Measurements from ENCODE around the gene MROH2A.

Gene MROH2A

DNA sequence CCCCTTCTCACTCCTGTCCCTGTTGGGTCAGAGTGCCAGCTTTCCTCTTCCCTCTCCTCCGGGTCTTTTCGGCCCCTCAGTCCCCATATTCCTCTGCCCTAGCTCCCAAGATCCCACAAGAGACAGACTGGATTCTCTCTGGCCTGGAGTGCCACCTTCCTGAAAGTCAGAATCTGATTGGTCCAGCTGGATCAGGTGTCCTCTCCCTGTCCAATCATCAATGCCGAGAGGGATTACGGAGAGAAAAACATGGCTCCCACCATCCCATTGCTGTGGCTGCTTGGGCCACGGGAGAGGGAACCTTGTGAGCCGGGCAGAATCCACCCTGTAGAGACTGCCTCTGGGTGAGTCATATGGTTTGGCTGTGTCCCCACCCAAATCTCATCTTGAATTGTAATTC is 2.7 kb upstream of the MROH2A start:
- H3K9ac ChIP-seq, result no peak overlapping the region
- no peaks in the 10 kb centered on the region for H3K4me1 ChIP-seq
- H3K27ac ChIP-seq, result no peak overlapping the region
- no peaks in the 10 kb centered on the region for H3K36me3 ChIP-seq (ENCODE audit: control insufficient read depth, insufficient read depth, low read length)
- TF ChIP-seq CTCF (IDR thresholded peaks at IDR 0.05), result no peak
- no peaks in the 10 kb centered on the region for H3K27me3 ChIP-seq (ENCODE audit: control insufficient read depth, insufficient read depth, low read length)
- H3K79me2 ChIP-seq, result no peaks in the 10 kb centered on the region
- H3K4me2 ChIP-seq (ENCODE audit: low read length), result no peak overlapping the region
- no peaks in the 10 kb centered on the region for H3K9me3 ChIP-seq (ENCODE audit: control insufficient read depth, low read length)
- no peak overlapping the region for H2AFZ ChIP-seq
- H3K4me3 ChIP-seq (ENCODE audit: low read depth, low read length), result no peak overlapping the region

GRCh38 chr2:233779722-233780121 is 1.6 kb downstream of the MROH2A start:
- Histone ChIP-seq H3K4me1 (no peaks in the 10 kb centered on the region), H3K36me3 (ENCODE audit: control insufficient read depth, insufficient read depth, low read length) (no peaks in the 10 kb centered on the region), H2AFZ (no peak overlapping the region), H3K9ac (no peak overlapping the region), H3K4me3 (ENCODE audit: low read depth, low read length) (no peak overlapping the region), H3K9me3 (ENCODE audit: control insufficient read depth, low read length) (no peaks in the 10 kb centered on the region), H3K27me3 (ENCODE audit: control insufficient read depth, insufficient read depth, low read length) (no peaks in the 10 kb centered on the region), H3K4me2 (ENCODE audit: low read length) (no peak overlapping the region), H3K27ac (no peak overlapping the region), H3K79me2 (no peaks in the 10 kb centered on the region)
- no peak for TF ChIP-seq CTCF (IDR thresholded peaks at IDR 0.05)

DNA sequence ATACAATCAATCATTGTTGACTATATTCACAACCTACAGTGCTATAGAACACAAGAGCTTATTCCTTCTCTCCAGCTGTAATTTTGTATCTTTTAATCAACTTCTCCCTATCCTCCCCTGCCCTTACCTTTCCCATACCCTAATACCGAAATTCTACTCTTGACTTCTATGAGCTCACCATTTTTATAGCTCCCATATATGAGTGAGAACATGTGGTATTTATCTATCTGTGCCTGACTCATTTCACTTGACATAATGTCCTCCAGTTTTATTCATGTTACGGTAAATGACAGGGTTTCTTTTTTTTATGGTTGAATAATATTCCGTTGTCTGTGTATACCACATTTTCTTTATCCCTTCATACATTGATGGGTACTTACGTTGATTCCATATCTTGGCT is 2.6 kb downstream of the MROH2A start:
- TF ChIP-seq CTCF (IDR thresholded peaks at IDR 0.05), result no peak
- H3K79me2 ChIP-seq, result no peaks in the 10 kb centered on the region

DNA sequence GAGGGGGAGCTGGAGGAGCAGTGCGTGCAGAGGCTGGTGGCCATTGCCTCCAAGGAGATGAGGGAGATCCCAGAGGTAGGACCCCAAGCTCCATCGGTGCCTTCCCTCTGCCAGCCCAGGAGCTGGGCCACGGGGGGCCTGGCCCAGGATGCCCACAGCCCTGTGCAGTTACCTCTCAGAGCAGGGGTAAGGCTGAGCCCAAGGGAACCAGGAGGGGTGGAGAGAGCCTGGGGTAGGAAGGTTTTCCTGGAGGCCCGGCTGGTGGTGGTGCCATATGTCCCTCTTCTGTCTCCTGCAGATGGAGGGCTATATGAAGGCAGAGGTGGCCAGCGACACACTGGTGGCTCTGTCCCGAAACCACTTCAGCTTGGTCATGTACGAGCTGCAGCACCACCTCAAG is 11.4 kb downstream of the MROH2A start:
- Histone ChIP-seq H3K9me3 (ENCODE audit: control insufficient read depth, low read length) (no peaks in the 10 kb centered on the region), H3K9ac (no peak overlapping the region), H3K4me1 (no peaks in the 10 kb centered on the region), H3K4me2 (ENCODE audit: low read length) (no peak overlapping the region), H3K79me2 (no peaks in the 10 kb centered on the region), H3K4me3 (ENCODE audit: low read depth, low read length) (no peak overlapping the region), H3K27me3 (ENCODE audit: control insufficient read depth, insufficient read depth, low read length) (no peaks in the 10 kb centered on the region), H3K36me3 (ENCODE audit: control insufficient read depth, insufficient read depth, low read length) (no peaks in the 10 kb centered on the region), H2AFZ (no peak overlapping the region), H3K27ac (no peak overlapping the region)
- no peak for TF ChIP-seq CTCF (IDR thresholded peaks at IDR 0.05)

More for the DNA sequence above, 2.6 kb downstream of the MROH2A start:
- Histone ChIP-seq H3K9me3 (ENCODE audit: control insufficient read depth, low read length) (no peaks in the 10 kb centered on the region), H3K27me3 (ENCODE audit: control insufficient read depth, insufficient read depth, low read length) (no peaks in the 10 kb centered on the region), H3K4me2 (ENCODE audit: low read length) (no peak overlapping the region), H3K27ac (no peak overlapping the region), H2AFZ (no peak overlapping the region), H3K4me1 (no peaks in the 10 kb centered on the region), H3K9ac (no peak overlapping the region), H3K36me3 (ENCODE audit: control insufficient read depth, insufficient read depth, low read length) (no peaks in the 10 kb centered on the region), H3K4me3 (ENCODE audit: low read depth, low read length) (no peak overlapping the region)

GRCh38 chr2:233791151-233791882 is 13.2 kb downstream of the MROH2A start:
- Histone ChIP-seq H3K4me2 (ENCODE audit: low read length) (no peak overlapping the region), H2AFZ (no peak overlapping the region), H3K27ac (no peak overlapping the region), H3K9me3 (ENCODE audit: control insufficient read depth, low read length) (no peaks in the 10 kb centered on the region), H3K27me3 (ENCODE audit: control insufficient read depth, insufficient read depth, low read length) (no peaks in the 10 kb centered on the region), H3K36me3 (ENCODE audit: control insufficient read depth, insufficient read depth, low read length) (no peaks in the 10 kb centered on the region), H3K9ac (no peak overlapping the region), H3K4me1 (no peaks in the 10 kb centered on the region), H3K4me3 (ENCODE audit: low read depth, low read length) (no peak overlapping the region), H3K79me2 (no peaks in the 10 kb centered on the region)
- no peak for TF ChIP-seq CTCF (IDR thresholded peaks at IDR 0.05)
